GM12872 (cell line): ENCODE data around the gene EGR1.

ENCODE experiments used
- CTCF ChIP-seq: IDR thresholded peaks from 3 replicates; pipeline ENCODE4 v1.5.1; 2011; ENCODE audit warnings: low read depth, mild to moderate bottlenecking, low read length, moderate library complexity; ENCODE audit not compliant: insufficient read depth

The EGR1 gene

GRCh38 chr5:138467711-138468132 is 2.4 kb downstream of the EGR1 start:
- TF ChIP-seq CTCF, result no peak

GRCh38 chr5:138468133-138468965 is 3.1 kb downstream of the EGR1 start:
- no peak for TF ChIP-seq CTCF

GRCh38 chr5:138468966-138469539 is 3.8 kb downstream of the EGR1 start:
- TF ChIP-seq CTCF, result no peak

- TF ChIP-seq CTCF, result no peak
These were observed 4.5 kb downstream of the EGR1 start for GRCh38 chr5:138469540-138470321.

- TF ChIP-seq CTCF, result no peak
These were observed 5.2 kb downstream of the EGR1 start for GRCh38 chr5:138470322-138471051.

- no peak for TF ChIP-seq CTCF
These were observed 5.7 kb downstream of the EGR1 start for GRCh38 chr5:138471052-138471361.

- TF ChIP-seq CTCF, result no peak
These were observed 7.1 kb downstream of the EGR1 start for GRCh38 chr5:138472353-138472752.
